ENCODE measurements around the gene ARL13B. TPM values are rescaled to one million over a fixed set of nuclear protein-coding genes. Genes with fewer than 3 reads are reported as not detected.

The ARL13B gene
- total RNA-seq, 4 donors from 2014 or later = 1.2 to 2.7 (median 1.4) TPM

GRCh38 chr3:94095111-94095510 is 115.2 kb downstream of the ARL13B start:
- Histone ChIP-seq H3K27ac (no peak overlapping the region), H3K4me1 (no peaks in the 10 kb centered on the region), H3K27me3 (no peaks in the 10 kb centered on the region), H3K36me3 (peaks cover 0 to 15% of the 10 kb centered on the region in 2 donors), H3K4me3 (no peak overlapping the region), H3K9me3 (no peaks in the 10 kb centered on the region)
- no peak for ATAC-seq
- DNase-seq = no peak
- in situ Hi-C loops (cut with MboI; ENCODE audit: low sequenced_read_pairs in 4 of 4) (no loop called here), intact Hi-C loops (cut with DNase I; ENCODE audit: low total_unique reads) (no loop called here)
- TF ChIP-seq POLR2A (IDR thresholded peaks at IDR 0.05) = no peak
- TF ChIP-seq CTCF (IDR thresholded peaks at IDR 0.05 in 4 of 5, conservative IDR thresholded peaks at IDR 0.05 in 1 of 5) = no peak

- Histone ChIP-seq H3K4me3 (no peak overlapping the region), H3K27me3 (no peaks in the 10 kb centered on the region), H3K27ac (no peak overlapping the region), H3K9me3 (no peaks in the 10 kb centered on the region), H3K36me3 (peaks cover 0 to 15% of the 10 kb centered on the region in 2 donors), H3K4me1 (no peaks in the 10 kb centered on the region)
- in situ Hi-C loops (cut with MboI; ENCODE audit: low sequenced_read_pairs in 4 of 4) (no loop called here), intact Hi-C loops (cut with DNase I; ENCODE audit: low total_unique reads) (no loop called here)
- ATAC-seq (no peak), DNase-seq (no peak)
- no peak for TF ChIP-seq POLR2A (IDR thresholded peaks at IDR 0.05)
- no peak for TF ChIP-seq CTCF (IDR thresholded peaks at IDR 0.05 in 4 of 5, conservative IDR thresholded peaks at IDR 0.05 in 1 of 5)
These were observed 118.5 kb downstream of the ARL13B start for GRCh38 chr3:94098452-94098851.

- in situ Hi-C loops (cut with MboI; ENCODE audit: low sequenced_read_pairs in 4 of 4) (no loop called here), intact Hi-C loops (cut with DNase I; ENCODE audit: low total_unique reads) (no loop called here)
- no peak for ATAC-seq
- Histone ChIP-seq H3K27ac (no peak overlapping the region), H3K4me1 (no peaks in the 10 kb centered on the region), H3K4me3 (no peak overlapping the region), H3K9me3 (no peaks in the 10 kb centered on the region), H3K27me3 (no peaks in the 10 kb centered on the region), H3K36me3 (peaks cover 0 to 15% of the 10 kb centered on the region in 2 donors)
- TF ChIP-seq POLR2A (IDR thresholded peaks at IDR 0.05) (no peak), CTCF (IDR thresholded peaks at IDR 0.05 in 4 of 5, conservative IDR thresholded peaks at IDR 0.05 in 1 of 5) (no peak)
- DNase-seq = no peak
These were observed 119.4 kb downstream of the ARL13B start for GRCh38 chr3:94099311-94099710.

GRCh38 chr3:94101860-94102259 is 121.9 kb downstream of the ARL13B start:
- Histone ChIP-seq H3K36me3 (peaks cover 0 to 7% of the 10 kb centered on the region in 2 donors), H3K27ac (no peak overlapping the region), H3K4me3 (no peak overlapping the region), H3K9me3 (no peaks in the 10 kb centered on the region), H3K4me1 (no peaks in the 10 kb centered on the region), H3K27me3 (no peaks in the 10 kb centered on the region)
- intact Hi-C loops (cut with DNase I; ENCODE audit: low total_unique reads) (no loop called here), in situ Hi-C loops (cut with MboI; ENCODE audit: low sequenced_read_pairs in 4 of 4) (no loop called here)
- TF ChIP-seq CTCF (IDR thresholded peaks at IDR 0.05 in 4 of 5, conservative IDR thresholded peaks at IDR 0.05 in 1 of 5) (no peak), POLR2A (IDR thresholded peaks at IDR 0.05) (no peak)
- no peak for ATAC-seq
- no peak for DNase-seq

Other genes with a start within 250 kb of the ARL13B start
- gene PROS1, start 6.3 kb upstream of the ARL13B start, total RNA-seq = 1 to 10 TPM; 5.0 to 8.3 (median 7.6) TPM
- not detected for gene STX19, start 48.4 kb downstream of the ARL13B start, total RNA-seq
- gene DHFR2, start 82.8 kb downstream of the ARL13B start, total RNA-seq = 1 to 10 TPM; 1.2 to 2.1 (median 1.4) TPM
- gene NSUN3, start 82.9 kb downstream of the ARL13B start, total RNA-seq = 1 to 10 TPM; 1.4 to 2.5 (median 2.1) TPM

Measured in gastrocnemius medialis (tissue), 4 donors.